ENCODE data around the gene SYT7. TPM values are rescaled to one million over a fixed set of nuclear protein-coding genes. Genes with fewer than 3 reads are reported as not detected.

SYT7 gene
- total and polyA plus RNA-seq, 2 of the 4 experiments (the other 2 are of a cell fraction): under 0.01 to 0.19 TPM

DNA sequence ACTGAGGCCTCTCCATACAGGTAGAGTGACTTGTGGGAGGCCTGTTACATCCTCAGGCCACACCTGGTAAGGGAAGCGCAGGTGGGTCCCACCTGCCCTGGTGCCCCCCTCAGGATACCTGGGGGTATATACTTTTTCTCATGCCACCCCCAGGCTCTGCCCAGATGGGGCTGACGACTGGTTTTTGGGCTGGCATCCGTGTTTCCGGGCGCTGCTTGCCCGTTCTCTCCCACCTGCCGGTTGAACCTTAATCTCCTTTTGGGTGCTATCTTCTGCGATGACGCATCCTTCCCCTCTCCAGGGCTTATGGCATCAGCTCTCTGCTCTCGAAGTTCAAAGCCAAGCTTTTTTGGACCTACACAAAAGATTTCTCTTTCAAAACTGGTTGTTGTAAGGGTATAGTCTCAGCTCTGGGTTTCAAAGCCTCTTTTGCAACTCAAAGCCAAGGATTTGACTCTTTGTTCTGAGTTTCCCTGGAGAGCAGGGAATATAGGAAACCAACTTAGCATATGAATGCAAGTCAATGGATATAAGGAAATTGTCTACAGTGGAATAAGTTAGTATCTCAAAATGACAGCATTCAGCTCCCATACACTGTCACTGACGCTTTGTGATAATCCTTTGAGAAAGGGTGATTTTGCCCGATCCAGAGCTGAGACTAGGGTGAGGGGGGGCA, 80.9 kb downstream of the SYT7 start:
- Histone ChIP-seq H4K5ac (ENCODE audit: low read depth, low read length) (no peak overlapping the region), H3K56ac (ENCODE audit: extremely low read depth, insufficient read depth, low read length) (no peak overlapping the region), H4K91ac (ENCODE audit: insufficient read depth, low read depth, low read length) (no peak overlapping the region), H3K4me2 (ENCODE audit: low read depth, low read length) (no peak overlapping the region), H3K27me3 (ENCODE audit: control insufficient read depth, insufficient read depth, low read length) (peaks cover 39% of the 10 kb centered on the region), H2BK120ac (ENCODE audit: low read depth, low read length) (no peak overlapping the region), H4K8ac (ENCODE audit: low read depth in 2 of 2, low read length in 2 of 2) (no peak overlapping the region), H3K27ac (ENCODE audit: insufficient read depth, low read length) (no peak overlapping the region), H3K36me3 (ENCODE audit: control insufficient read depth, insufficient read depth, low read length) (no peaks in the 10 kb centered on the region), H3K9me1 (ENCODE audit: insufficient read depth, low read length) (no peaks in the 10 kb centered on the region), H2AK5ac (ENCODE audit: low read depth, low read length) (no peak overlapping the region), H3K4me3 (ENCODE audit: insufficient read depth, low read depth, low read length) (no peak overlapping the region), H3K79me1 (ENCODE audit: low read depth in 1 of 2, low read length in 2 of 2) (no peaks in the 10 kb centered on the region), H3K4ac (ENCODE audit: low read depth, low read length) (no peak overlapping the region), H2BK5ac (ENCODE audit: low read depth, low read length, poor library complexity, severe bottlenecking) (no peak overlapping the region), H4K20me1 (ENCODE audit: insufficient read depth, low read length) (no peaks in the 10 kb centered on the region), H3K23ac (ENCODE audit: low read depth, low read length) (no peak overlapping the region), H3K4me1 (ENCODE audit: control insufficient read depth, insufficient read depth, low read length) (peaks cover 3% of the 10 kb centered on the region; the same call in 1 of the 2 replicates), H2BK20ac (ENCODE audit: low read depth, low read length) (no peak overlapping the region), H3K9me3 (ENCODE audit: control insufficient read depth, insufficient read depth, low read length) (no peaks in the 10 kb centered on the region), H3K14ac (replicated peaks; ENCODE audit: low read depth, low read length) (no peak overlapping the region), H3K9ac (ENCODE audit: low read depth, low read length) (no peak overlapping the region), H3K18ac (ENCODE audit: low read depth, low read length) (no peak overlapping the region), H2AK9ac (replicated peaks; ENCODE audit: low read depth, low read length, poor library complexity) (no peak overlapping the region), H2AFZ (replicated peaks; ENCODE audit: low read length, poor library complexity) (no peak overlapping the region), H2BK15ac (ENCODE audit: low read depth, low read length) (no peak overlapping the region)
- intact Hi-C loops (cut with micrococcal nuclease): no loop called here
- dilution Hi-C loops (cut with HindIII; ENCODE audit: low sequenced_read_pairs, unreplicated experiment): no loop called here
- BruUV-seq (replicated peaks): no TSS peak
- DNase-seq: no peak
- WGBS, 2 experiments (ENCODE audit: extremely low coverage in 2 of 2, insufficient read length in 1 of 2): 30% methylated on average over 5 of the region's 12 CpGs; no CpG with 5 or more reads in 1 of the 2 experiments
- in situ Hi-C loops (cut with MboI; ENCODE audit: low sequenced_read_pairs): no loop called here
- ChIA-PET CTCF (interaction anchor here (1.3 kb wide), 1 partner anchor 17 kb away, joined by 4 read pairs; no protein-coding TSS in a partner anchor), POLR2A (ENCODE audit: unreplicated experiment) (no interaction called here)
- TF ChIP-seq RAD21 (IDR thresholded peaks at IDR 0.05; ENCODE audit: low read length) (no peak), MAFK (IDR thresholded peaks at IDR 0.05; ENCODE audit: low read depth, low read length) (no peak), BHLHE40 (IDR thresholded peaks at IDR 0.05; ENCODE audit: low read depth, low read length) (no peak), MXI1 (IDR thresholded peaks at IDR 0.05; ENCODE audit: borderline replicate concordance, low read depth, low read length) (no peak), MAZ (IDR thresholded peaks at IDR 0.05; ENCODE audit: borderline replicate concordance, low read depth, low read length) (no peak), CEBPB (IDR thresholded peaks at IDR 0.05; ENCODE audit: low read depth, low read length) (no peak), FOS (IDR thresholded peaks at IDR 0.05; ENCODE audit: low read depth, low read length) (no peak), POLR2A (IDR thresholded peaks at IDR 0.05; ENCODE audit: low read depth, low read length) (no peak), SMC3 (IDR thresholded peaks at IDR 0.05; ENCODE audit: low read depth, low read length) (no peak), NFE2L2 (IDR thresholded peaks at IDR 0.05; ENCODE audit: low read depth, low read length) (no peak), CTCF (conservative IDR thresholded peaks at IDR 0.05; ENCODE audit: low read depth, low read length) (no peak), RFX5 (IDR thresholded peaks at IDR 0.05; ENCODE audit: low read depth, low read length) (no peak), RCOR1 (IDR thresholded peaks at IDR 0.05; ENCODE audit: insufficient replicate concordance, low read length) (no peak), CHD1 (IDR thresholded peaks at IDR 0.05; ENCODE audit: low read depth, low read length) (no peak)
- TF ChIP-seq, protein P1, sequence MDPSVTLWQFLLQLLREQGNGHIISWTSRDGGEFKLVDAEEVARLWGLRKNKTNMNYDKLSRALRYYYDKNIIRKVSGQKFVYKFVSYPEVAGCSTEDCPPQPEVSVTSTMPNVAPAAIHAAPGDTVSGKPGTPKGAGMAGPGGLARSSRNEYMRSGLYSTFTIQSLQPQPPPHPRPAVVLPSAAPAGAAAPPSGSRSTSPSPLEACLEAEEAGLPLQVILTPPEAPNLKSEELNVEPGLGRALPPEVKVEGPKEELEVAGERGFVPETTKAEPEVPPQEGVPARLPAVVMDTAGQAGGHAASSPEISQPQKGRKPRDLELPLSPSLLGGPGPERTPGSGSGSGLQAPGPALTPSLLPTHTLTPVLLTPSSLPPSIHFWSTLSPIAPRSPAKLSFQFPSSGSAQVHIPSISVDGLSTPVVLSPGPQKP (IDR thresholded peaks at IDR 0.05; ENCODE audit: borderline replicate concordance, low read depth, low read length): no peak
- TF ChIP-seq, protein P2, sequence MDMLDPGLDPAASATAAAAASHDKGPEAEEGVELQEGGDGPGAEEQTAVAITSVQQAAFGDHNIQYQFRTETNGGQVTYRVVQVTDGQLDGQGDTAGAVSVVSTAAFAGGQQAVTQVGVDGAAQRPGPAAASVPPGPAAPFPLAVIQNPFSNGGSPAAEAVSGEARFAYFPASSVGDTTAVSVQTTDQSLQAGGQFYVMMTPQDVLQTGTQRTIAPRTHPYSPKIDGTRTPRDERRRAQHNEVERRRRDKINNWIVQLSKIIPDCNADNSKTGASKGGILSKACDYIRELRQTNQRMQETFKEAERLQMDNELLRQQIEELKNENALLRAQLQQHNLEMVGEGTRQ (IDR thresholded peaks at IDR 0.05; ENCODE audit: low read depth, low read length): no peak
- no peak for ATAC-seq (ENCODE audit: low read depth)

Measured in IMR-90 (cell line).